ENCODE measurements around the gene VAT1L.

VAT1L gene

GRCh38 chr16:77849646-77850258 is 61.4 kb downstream of the VAT1L start:
- no peak for TF ChIP-seq CTCF (IDR thresholded peaks at IDR 0.05; ENCODE audit: low read length, missing control alignments)
- DNase-seq (ENCODE audit: low read depth): no peak
- no peak overlapping the region for H3K4me3 ChIP-seq (replicated peaks; ENCODE audit: low read depth, low read length)

- no peak overlapping the region for H3K4me3 ChIP-seq (replicated peaks; ENCODE audit: low read depth, low read length)
- peak; percentile 21 for DNase-seq (ENCODE audit: low read depth)
- TF ChIP-seq CTCF (IDR thresholded peaks at IDR 0.05; ENCODE audit: low read length, missing control alignments): no peak
Observed at GRCh38 chr16:77850636-77851333, 62.4 kb downstream of the VAT1L start.

- DNase-seq (ENCODE audit: low read depth): no peak
- no peak for TF ChIP-seq CTCF (IDR thresholded peaks at IDR 0.05; ENCODE audit: low read length, missing control alignments)
- H3K4me3 ChIP-seq (replicated peaks; ENCODE audit: low read depth, low read length): no peak overlapping the region
Observed at GRCh38 chr16:77853161-77853560, 64.8 kb downstream of the VAT1L start.

- H3K4me3 ChIP-seq (replicated peaks; ENCODE audit: low read depth, low read length): no peak overlapping the region
- no peak for DNase-seq (ENCODE audit: low read depth)
- TF ChIP-seq CTCF (IDR thresholded peaks at IDR 0.05; ENCODE audit: low read length, missing control alignments): no peak
Observed at GRCh38 chr16:77856438-77857160, 68.2 kb downstream of the VAT1L start.

GRCh38 chr16:77858060-77858459 is 69.7 kb downstream of the VAT1L start:
- no peak overlapping the region for H3K4me3 ChIP-seq (replicated peaks; ENCODE audit: low read depth, low read length)
- DNase-seq (ENCODE audit: low read depth): no peak
- TF ChIP-seq CTCF (IDR thresholded peaks at IDR 0.05; ENCODE audit: low read length, missing control alignments): no peak

- TF ChIP-seq CTCF (IDR thresholded peaks at IDR 0.05; ENCODE audit: low read length, missing control alignments): no peak
- H3K4me3 ChIP-seq (replicated peaks; ENCODE audit: low read depth, low read length): no peak overlapping the region
- DNase-seq (ENCODE audit: low read depth): no peak
Observed at GRCh38 chr16:77859493-77860232, 71.3 kb downstream of the VAT1L start.

Data from fibroblast of pulmonary artery (primary cell).